HEK293 (cell line): ENCODE data around the gene LGI2.

Experiments
- CTCF ChIA-PET: fragments of 350-600 bp; formaldehyde crosslinking; extraction: SDS; loops from one replicate; lab custom pipeline; 2021; ENCODE audit warnings: antibody characterized with exemption; lab: Yijun Ruan, JAX
- POLR2A ChIA-PET: fragments of 300-600 bp; formaldehyde crosslinking; extraction: SDS; loops from one replicate; lab custom pipeline; 2020; ENCODE audit warnings: antibody characterized with exemption, inconsistent platforms; lab: Yijun Ruan, JAX
- H3K27ac ChIP-seq: fragments of 200-500 bp; sonication (Bioruptor generic); 2 replicates; pipeline ENCODE4 v1.5.1; 2014; ENCODE audit warnings: low read depth, low read length, control low read depth, inconsistent platforms; ENCODE audit errors: extremely low read depth
- H3K36me3 ChIP-seq, 2 experiments: fragments of 200-500 bp in 1 of 2; sonication (Bioruptor generic) in 1 of 2; 1 replicate in 1 of 2; 2 replicates in 1 of 2; pipeline ENCODE4 v1.5.1; 2014 to 2017; ENCODE audit warnings: inconsistent platforms in 2 of 2, low read length in 2 of 2; ENCODE audit not compliant: control insufficient read depth in 2 of 2, insufficient read depth in 1 of 2
- H3K4me1 ChIP-seq: fragments of 200-500 bp; sonication (Bioruptor generic); 2 replicates; pipeline ENCODE4 v1.5.1; 2014; ENCODE audit warnings: mild to moderate bottlenecking, low read length, inconsistent platforms; ENCODE audit not compliant: control insufficient read depth, insufficient read depth
- H3K4me3 ChIP-seq: 2 replicates; pipeline ENCODE4 v1.5.1; 2011; ENCODE audit warnings: low read depth, mild to moderate bottlenecking, control low read depth, low read length, moderate library complexity
- H3K9me3 ChIP-seq: fragments of 200-500 bp; sonication (Bioruptor generic); 2 replicates; pipeline ENCODE4 v1.5.1; 2014; ENCODE audit warnings: low read depth, low read length, inconsistent platforms; ENCODE audit not compliant: control insufficient read depth, insufficient read depth
- GLI4 ChIP-seq: fragments of 450-650 bp; formaldehyde crosslinking; IDR thresholded peaks from 2 replicates; pipeline ENCODE4 v1.5.1; 2016; ENCODE audit warnings: missing biosample characterization, missing genetic modification characterization
- OVOL3 ChIP-seq: fragments of 450-650 bp; formaldehyde crosslinking; IDR thresholded peaks from 2 replicates; pipeline ENCODE4 v1.5.1; 2016; ENCODE audit warnings: missing biosample characterization, missing genetic modification characterization
- WT1 ChIP-seq: fragments of 450-650 bp; formaldehyde crosslinking; IDR thresholded peaks from 2 replicates; pipeline ENCODE4 v1.5.1; 2016; ENCODE audit warnings: missing biosample characterization, missing genetic modification characterization
- ZBTB20 ChIP-seq: fragments of 450-650 bp; formaldehyde crosslinking; IDR thresholded peaks from 2 replicates; pipeline ENCODE4 v1.5.1; 2016; ENCODE audit warnings: missing biosample characterization, missing genetic modification characterization
- ZEB2 ChIP-seq: fragments of 450-650 bp; formaldehyde crosslinking; IDR thresholded peaks from 2 replicates; pipeline ENCODE4 v1.5.1; 2016; ENCODE audit warnings: missing biosample characterization, missing genetic modification characterization
- ZNF133 ChIP-seq: fragments of 450-650 bp; formaldehyde crosslinking; IDR thresholded peaks from 2 replicates; pipeline ENCODE4 v1.5.1; 2016; ENCODE audit warnings: missing biosample characterization, missing genetic modification characterization
- ZNF146 ChIP-seq: fragments of 450-650 bp; formaldehyde crosslinking; IDR thresholded peaks from 2 replicates; pipeline ENCODE4 v1.5.1; 2016; ENCODE audit warnings: missing biosample characterization, missing genetic modification characterization
- ZNF157 ChIP-seq: fragments of 450-650 bp; formaldehyde crosslinking; IDR thresholded peaks from 2 replicates; pipeline ENCODE4 v1.5.1; 2016; ENCODE audit warnings: missing biosample characterization, missing genetic modification characterization
- ZNF302 ChIP-seq: fragments of 450-650 bp; formaldehyde crosslinking; IDR thresholded peaks from 2 replicates; pipeline ENCODE4 v1.5.1; 2016; ENCODE audit warnings: missing biosample characterization, missing genetic modification characterization, low read depth
- ZNF311 ChIP-seq: fragments of 450-650 bp; formaldehyde crosslinking; IDR thresholded peaks from 2 replicates; pipeline ENCODE4 v1.5.1; 2017; ENCODE audit warnings: missing biosample characterization, missing genetic modification characterization, borderline replicate concordance
- ZNF501 ChIP-seq: fragments of 450-650 bp; formaldehyde crosslinking; IDR thresholded peaks from 2 replicates; pipeline ENCODE4 v1.5.1; 2016; ENCODE audit warnings: missing biosample characterization, missing genetic modification characterization
- ZNF776 ChIP-seq: fragments of 450-650 bp; formaldehyde crosslinking; IDR thresholded peaks from 2 replicates; pipeline ENCODE4 v1.5.0; 2017; ENCODE audit warnings: missing biosample characterization, missing genetic modification characterization, borderline replicate concordance
- TF ChIP-seq, protein P1 (sequence below): fragments of 450-650 bp; formaldehyde crosslinking; IDR thresholded peaks from 2 replicates; pipeline ENCODE4 v1.5.1; 2016; ENCODE audit warnings: missing biosample characterization, missing genetic modification characterization
- TF ChIP-seq, protein P2 (sequence below): fragments of 450-650 bp; formaldehyde crosslinking; IDR thresholded peaks from 2 replicates; pipeline ENCODE4 v1.5.1; 2016; ENCODE audit warnings: missing biosample characterization, missing genetic modification characterization
- TF ChIP-seq, protein P3 (sequence below): fragments of 450-650 bp; formaldehyde crosslinking; IDR thresholded peaks from 2 replicates; pipeline ENCODE4 v1.5.1; 2016; ENCODE audit warnings: missing biosample characterization, missing genetic modification characterization
- TF ChIP-seq, protein P4 (sequence below): fragments of 450-650 bp; formaldehyde crosslinking; IDR thresholded peaks from 2 replicates; pipeline ENCODE4 v1.5.1; 2016; ENCODE audit warnings: missing biosample characterization, missing genetic modification characterization
- TF ChIP-seq, protein P5 (sequence below): fragments of 450-650 bp; formaldehyde crosslinking; IDR thresholded peaks from 2 replicates; pipeline ENCODE4 v1.5.1; 2016; ENCODE audit warnings: missing biosample characterization, missing genetic modification characterization, borderline replicate concordance
- TF ChIP-seq, protein P6 (sequence below): fragments of 450-650 bp; formaldehyde crosslinking; IDR thresholded peaks from 2 replicates; pipeline ENCODE4 v1.5.1; 2016; ENCODE audit warnings: missing biosample characterization, missing genetic modification characterization, borderline replicate concordance

LGI2 gene

DNA sequence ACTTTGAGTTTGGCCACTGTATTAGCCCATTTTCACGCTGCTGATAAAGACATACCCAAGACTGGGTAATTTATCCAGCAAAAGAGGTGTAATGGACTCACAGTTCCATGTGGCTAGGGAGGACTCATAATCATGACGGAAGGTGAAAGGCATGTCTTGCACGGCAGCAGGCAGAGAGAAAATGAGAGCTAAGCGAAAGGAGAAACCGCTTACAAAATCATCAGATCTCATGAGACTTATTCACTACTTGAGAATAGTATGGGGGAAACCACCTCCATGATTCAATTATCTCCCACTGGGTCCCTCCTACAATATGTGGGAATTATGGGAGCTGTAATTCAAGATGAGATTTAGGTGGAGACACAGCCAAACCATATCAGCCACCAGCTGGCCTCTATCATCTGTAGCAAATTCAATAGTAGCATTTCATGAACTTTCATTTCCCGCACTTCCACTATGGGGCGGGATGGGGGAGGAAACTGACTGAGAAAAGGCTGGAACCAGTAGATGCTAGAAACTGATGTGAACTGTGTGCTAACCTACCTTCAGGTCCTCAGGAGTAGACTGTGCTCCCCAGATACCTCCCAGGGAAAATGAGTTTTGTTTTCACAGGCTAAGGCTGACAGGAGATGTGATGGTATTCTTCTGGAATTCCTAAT lies 35.3 kb upstream of the LGI2 start:
- no peaks in the 10 kb centered on the region for H3K36me3 ChIP-seq
- H3K9me3 ChIP-seq, result no peaks in the 10 kb centered on the region
- CTCF ChIA-PET, result interaction anchor here (0.6 kb wide), 1 partner anchor 21 kb away, joined by 3 read pairs; no protein-coding TSS in a partner anchor
- H3K4me1 ChIP-seq, result no peaks in the 10 kb centered on the region
- POLR2A ChIA-PET, result no interaction called here
- H3K4me3 ChIP-seq, result no peak overlapping the region
- H3K27ac ChIP-seq, result no peak overlapping the region
- TF ChIP-seq GLI4 (tag by site-specific recombination) (no peak), OVOL3 (tag by site-specific recombination) (no peak), ZNF776 (tag by site-specific recombination) (no peak), WT1 (tag by site-specific recombination) (no peak), ZNF146 (tag by site-specific recombination) (no peak), ZEB2 (tag by site-specific recombination) (no peak), ZNF133 (no peak), ZNF157 (no peak), ZNF501 (tag by site-specific recombination) (no peak), ZBTB20 (tag by site-specific recombination) (no peak), ZNF311 (no peak), ZNF302 (tag by site-specific recombination) (no peak)
- TF ChIP-seq, protein P1, sequence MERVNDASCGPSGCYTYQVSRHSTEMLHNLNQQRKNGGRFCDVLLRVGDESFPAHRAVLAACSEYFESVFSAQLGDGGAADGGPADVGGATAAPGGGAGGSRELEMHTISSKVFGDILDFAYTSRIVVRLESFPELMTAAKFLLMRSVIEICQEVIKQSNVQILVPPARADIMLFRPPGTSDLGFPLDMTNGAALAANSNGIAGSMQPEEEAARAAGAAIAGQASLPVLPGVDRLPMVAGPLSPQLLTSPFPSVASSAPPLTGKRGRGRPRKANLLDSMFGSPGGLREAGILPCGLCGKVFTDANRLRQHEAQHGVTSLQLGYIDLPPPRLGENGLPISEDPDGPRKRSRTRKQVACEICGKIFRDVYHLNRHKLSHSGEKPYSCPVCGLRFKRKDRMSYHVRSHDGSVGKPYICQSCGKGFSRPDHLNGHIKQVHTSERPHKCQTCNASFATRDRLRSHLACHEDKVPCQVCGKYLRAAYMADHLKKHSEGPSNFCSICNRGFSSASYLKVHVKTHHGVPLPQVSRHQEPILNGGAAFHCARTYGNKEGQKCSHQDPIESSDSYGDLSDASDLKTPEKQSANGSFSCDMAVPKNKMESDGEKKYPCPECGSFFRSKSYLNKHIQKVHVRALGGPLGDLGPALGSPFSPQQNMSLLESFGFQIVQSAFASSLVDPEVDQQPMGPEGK (tag by site-specific recombination), result no peak
- TF ChIP-seq, protein P2, sequence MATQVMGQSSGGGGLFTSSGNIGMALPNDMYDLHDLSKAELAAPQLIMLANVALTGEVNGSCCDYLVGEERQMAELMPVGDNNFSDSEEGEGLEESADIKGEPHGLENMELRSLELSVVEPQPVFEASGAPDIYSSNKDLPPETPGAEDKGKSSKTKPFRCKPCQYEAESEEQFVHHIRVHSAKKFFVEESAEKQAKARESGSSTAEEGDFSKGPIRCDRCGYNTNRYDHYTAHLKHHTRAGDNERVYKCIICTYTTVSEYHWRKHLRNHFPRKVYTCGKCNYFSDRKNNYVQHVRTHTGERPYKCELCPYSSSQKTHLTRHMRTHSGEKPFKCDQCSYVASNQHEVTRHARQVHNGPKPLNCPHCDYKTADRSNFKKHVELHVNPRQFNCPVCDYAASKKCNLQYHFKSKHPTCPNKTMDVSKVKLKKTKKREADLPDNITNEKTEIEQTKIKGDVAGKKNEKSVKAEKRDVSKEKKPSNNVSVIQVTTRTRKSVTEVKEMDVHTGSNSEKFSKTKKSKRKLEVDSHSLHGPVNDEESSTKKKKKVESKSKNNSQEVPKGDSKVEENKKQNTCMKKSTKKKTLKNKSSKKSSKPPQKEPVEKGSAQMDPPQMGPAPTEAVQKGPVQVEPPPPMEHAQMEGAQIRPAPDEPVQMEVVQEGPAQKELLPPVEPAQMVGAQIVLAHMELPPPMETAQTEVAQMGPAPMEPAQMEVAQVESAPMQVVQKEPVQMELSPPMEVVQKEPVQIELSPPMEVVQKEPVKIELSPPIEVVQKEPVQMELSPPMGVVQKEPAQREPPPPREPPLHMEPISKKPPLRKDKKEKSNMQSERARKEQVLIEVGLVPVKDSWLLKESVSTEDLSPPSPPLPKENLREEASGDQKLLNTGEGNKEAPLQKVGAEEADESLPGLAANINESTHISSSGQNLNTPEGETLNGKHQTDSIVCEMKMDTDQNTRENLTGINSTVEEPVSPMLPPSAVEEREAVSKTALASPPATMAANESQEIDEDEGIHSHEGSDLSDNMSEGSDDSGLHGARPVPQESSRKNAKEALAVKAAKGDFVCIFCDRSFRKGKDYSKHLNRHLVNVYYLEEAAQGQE (tag by site-specific recombination), result no peak
- TF ChIP-seq, protein P3, sequence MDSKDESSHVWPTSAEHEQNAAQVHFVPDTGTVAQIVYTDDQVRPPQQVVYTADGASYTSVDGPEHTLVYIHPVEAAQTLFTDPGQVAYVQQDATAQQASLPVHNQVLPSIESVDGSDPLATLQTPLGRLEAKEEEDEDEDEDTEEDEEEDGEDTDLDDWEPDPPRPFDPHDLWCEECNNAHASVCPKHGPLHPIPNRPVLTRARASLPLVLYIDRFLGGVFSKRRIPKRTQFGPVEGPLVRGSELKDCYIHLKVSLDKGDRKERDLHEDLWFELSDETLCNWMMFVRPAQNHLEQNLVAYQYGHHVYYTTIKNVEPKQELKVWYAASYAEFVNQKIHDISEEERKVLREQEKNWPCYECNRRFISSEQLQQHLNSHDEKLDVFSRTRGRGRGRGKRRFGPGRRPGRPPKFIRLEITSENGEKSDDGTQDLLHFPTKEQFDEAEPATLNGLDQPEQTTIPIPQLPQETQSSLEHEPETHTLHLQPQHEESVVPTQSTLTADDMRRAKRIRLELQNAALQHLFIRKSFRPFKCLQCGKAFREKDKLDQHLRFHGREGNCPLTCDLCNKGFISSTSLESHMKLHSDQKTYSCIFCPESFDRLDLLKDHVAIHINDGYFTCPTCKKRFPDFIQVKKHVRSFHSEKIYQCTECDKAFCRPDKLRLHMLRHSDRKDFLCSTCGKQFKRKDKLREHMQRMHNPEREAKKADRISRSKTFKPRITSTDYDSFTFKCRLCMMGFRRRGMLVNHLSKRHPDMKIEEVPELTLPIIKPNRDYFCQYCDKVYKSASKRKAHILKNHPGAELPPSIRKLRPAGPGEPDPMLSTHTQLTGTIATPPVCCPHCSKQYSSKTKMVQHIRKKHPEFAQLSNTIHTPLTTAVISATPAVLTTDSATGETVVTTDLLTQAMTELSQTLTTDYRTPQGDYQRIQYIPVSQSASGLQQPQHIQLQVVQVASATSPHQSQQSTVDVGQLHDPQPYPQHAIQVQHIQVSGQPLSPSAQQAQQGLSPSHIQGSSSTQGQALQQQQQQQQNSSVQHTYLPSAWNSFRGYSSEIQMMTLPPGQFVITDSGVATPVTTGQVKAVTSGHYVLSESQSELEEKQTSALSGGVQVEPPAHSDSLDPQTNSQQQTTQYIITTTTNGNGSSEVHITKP, result no peak
- TF ChIP-seq, protein P4, sequence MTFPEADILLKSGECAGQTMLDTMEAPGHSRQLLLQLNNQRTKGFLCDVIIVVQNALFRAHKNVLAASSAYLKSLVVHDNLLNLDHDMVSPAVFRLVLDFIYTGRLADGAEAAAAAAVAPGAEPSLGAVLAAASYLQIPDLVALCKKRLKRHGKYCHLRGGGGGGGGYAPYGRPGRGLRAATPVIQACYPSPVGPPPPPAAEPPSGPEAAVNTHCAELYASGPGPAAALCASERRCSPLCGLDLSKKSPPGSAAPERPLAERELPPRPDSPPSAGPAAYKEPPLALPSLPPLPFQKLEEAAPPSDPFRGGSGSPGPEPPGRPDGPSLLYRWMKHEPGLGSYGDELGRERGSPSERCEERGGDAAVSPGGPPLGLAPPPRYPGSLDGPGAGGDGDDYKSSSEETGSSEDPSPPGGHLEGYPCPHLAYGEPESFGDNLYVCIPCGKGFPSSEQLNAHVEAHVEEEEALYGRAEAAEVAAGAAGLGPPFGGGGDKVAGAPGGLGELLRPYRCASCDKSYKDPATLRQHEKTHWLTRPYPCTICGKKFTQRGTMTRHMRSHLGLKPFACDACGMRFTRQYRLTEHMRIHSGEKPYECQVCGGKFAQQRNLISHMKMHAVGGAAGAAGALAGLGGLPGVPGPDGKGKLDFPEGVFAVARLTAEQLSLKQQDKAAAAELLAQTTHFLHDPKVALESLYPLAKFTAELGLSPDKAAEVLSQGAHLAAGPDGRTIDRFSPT (tag by site-specific recombination), result no peak
- TF ChIP-seq, protein P5, sequence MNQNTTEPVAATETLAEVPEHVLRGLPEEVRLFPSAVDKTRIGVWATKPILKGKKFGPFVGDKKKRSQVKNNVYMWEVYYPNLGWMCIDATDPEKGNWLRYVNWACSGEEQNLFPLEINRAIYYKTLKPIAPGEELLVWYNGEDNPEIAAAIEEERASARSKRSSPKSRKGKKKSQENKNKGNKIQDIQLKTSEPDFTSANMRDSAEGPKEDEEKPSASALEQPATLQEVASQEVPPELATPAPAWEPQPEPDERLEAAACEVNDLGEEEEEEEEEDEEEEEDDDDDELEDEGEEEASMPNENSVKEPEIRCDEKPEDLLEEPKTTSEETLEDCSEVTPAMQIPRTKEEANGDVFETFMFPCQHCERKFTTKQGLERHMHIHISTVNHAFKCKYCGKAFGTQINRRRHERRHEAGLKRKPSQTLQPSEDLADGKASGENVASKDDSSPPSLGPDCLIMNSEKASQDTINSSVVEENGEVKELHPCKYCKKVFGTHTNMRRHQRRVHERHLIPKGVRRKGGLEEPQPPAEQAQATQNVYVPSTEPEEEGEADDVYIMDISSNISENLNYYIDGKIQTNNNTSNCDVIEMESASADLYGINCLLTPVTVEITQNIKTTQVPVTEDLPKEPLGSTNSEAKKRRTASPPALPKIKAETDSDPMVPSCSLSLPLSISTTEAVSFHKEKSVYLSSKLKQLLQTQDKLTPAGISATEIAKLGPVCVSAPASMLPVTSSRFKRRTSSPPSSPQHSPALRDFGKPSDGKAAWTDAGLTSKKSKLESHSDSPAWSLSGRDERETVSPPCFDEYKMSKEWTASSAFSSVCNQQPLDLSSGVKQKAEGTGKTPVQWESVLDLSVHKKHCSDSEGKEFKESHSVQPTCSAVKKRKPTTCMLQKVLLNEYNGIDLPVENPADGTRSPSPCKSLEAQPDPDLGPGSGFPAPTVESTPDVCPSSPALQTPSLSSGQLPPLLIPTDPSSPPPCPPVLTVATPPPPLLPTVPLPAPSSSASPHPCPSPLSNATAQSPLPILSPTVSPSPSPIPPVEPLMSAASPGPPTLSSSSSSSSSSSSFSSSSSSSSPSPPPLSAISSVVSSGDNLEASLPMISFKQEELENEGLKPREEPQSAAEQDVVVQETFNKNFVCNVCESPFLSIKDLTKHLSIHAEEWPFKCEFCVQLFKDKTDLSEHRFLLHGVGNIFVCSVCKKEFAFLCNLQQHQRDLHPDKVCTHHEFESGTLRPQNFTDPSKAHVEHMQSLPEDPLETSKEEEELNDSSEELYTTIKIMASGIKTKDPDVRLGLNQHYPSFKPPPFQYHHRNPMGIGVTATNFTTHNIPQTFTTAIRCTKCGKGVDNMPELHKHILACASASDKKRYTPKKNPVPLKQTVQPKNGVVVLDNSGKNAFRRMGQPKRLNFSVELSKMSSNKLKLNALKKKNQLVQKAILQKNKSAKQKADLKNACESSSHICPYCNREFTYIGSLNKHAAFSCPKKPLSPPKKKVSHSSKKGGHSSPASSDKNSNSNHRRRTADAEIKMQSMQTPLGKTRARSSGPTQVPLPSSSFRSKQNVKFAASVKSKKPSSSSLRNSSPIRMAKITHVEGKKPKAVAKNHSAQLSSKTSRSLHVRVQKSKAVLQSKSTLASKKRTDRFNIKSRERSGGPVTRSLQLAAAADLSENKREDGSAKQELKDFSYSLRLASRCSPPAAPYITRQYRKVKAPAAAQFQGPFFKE (tag by site-specific recombination), result no peak
- TF ChIP-seq, protein P6, sequence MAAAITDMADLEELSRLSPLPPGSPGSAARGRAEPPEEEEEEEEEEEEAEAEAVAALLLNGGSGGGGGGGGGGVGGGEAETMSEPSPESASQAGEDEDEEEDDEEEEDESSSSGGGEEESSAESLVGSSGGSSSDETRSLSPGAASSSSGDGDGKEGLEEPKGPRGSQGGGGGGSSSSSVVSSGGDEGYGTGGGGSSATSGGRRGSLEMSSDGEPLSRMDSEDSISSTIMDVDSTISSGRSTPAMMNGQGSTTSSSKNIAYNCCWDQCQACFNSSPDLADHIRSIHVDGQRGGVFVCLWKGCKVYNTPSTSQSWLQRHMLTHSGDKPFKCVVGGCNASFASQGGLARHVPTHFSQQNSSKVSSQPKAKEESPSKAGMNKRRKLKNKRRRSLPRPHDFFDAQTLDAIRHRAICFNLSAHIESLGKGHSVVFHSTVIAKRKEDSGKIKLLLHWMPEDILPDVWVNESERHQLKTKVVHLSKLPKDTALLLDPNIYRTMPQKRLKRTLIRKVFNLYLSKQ (tag by site-specific recombination), result no peak
